ENCODE results near the gene PAPPA.

PAPPA gene

GRCh38 chr9:116189683-116190082 lies 36.1 kb downstream of the PAPPA start:
- no peaks in the 10 kb centered on the region for H3K27me3 ChIP-seq
- no peak for TF ChIP-seq CTCF (IDR thresholded peaks at IDR 0.05)
- H3K4me3 ChIP-seq (ENCODE audit: low read depth in 1 of 2, low read length in 1 of 2): no peak overlapping the region
- no peak overlapping the region for H3K27ac ChIP-seq
- H3K36me3 ChIP-seq: no peaks in the 10 kb centered on the region
- H3K4me1 ChIP-seq (ENCODE audit: control insufficient read depth in 1 of 2, insufficient read depth in 1 of 2, low read depth in 1 of 2, low read length in 1 of 2): no peaks in the 10 kb centered on the region
- no peaks in the 10 kb centered on the region for H3K9me3 ChIP-seq

- no peaks in the 10 kb centered on the region for H3K4me1 ChIP-seq (ENCODE audit: control insufficient read depth in 1 of 2, insufficient read depth in 1 of 2, low read depth in 1 of 2, low read length in 1 of 2)
- no peak overlapping the region for H3K4me3 ChIP-seq (ENCODE audit: low read depth in 1 of 2, low read length in 1 of 2)
- no peak overlapping the region for H3K27ac ChIP-seq
- H3K9me3 ChIP-seq: no peaks in the 10 kb centered on the region
- no peaks in the 10 kb centered on the region for H3K27me3 ChIP-seq
- no peak for TF ChIP-seq CTCF (IDR thresholded peaks at IDR 0.05)
- H3K36me3 ChIP-seq: no peaks in the 10 kb centered on the region
Measured at GRCh38 chr9:116190637-116191396, 37.2 kb downstream of the PAPPA start.

GRCh38 chr9:116191576-116192415 lies 38.2 kb downstream of the PAPPA start:
- Histone ChIP-seq H3K9me3 (no peaks in the 10 kb centered on the region), H3K27ac (no peak overlapping the region), H3K4me3 (ENCODE audit: low read depth in 1 of 2, low read length in 1 of 2) (no peak overlapping the region), H3K4me1 (ENCODE audit: control insufficient read depth in 1 of 2, insufficient read depth in 1 of 2, low read depth in 1 of 2, low read length in 1 of 2) (no peaks in the 10 kb centered on the region), H3K36me3 (no peaks in the 10 kb centered on the region), H3K27me3 (no peaks in the 10 kb centered on the region)
- TF ChIP-seq CTCF (IDR thresholded peaks at IDR 0.05): no peak

GRCh38 chr9:116193636-116194035 lies 40.0 kb downstream of the PAPPA start:
- no peaks in the 10 kb centered on the region for H3K4me1 ChIP-seq (ENCODE audit: control insufficient read depth in 1 of 2, insufficient read depth in 1 of 2, low read depth in 1 of 2, low read length in 1 of 2)
- H3K9me3 ChIP-seq: no peaks in the 10 kb centered on the region
- no peaks in the 10 kb centered on the region for H3K36me3 ChIP-seq
- no peak overlapping the region for H3K4me3 ChIP-seq (ENCODE audit: low read depth in 1 of 2, low read length in 1 of 2)
- H3K27me3 ChIP-seq: no peaks in the 10 kb centered on the region
- no peak overlapping the region for H3K27ac ChIP-seq
- no peak for TF ChIP-seq CTCF (IDR thresholded peaks at IDR 0.05)

GRCh38 chr9:116196806-116197205 lies 43.2 kb downstream of the PAPPA start:
- TF ChIP-seq CTCF (IDR thresholded peaks at IDR 0.05): no peak
- Histone ChIP-seq H3K4me3 (ENCODE audit: low read depth in 1 of 2, low read length in 1 of 2) (no peak overlapping the region), H3K36me3 (no peaks in the 10 kb centered on the region), H3K9me3 (no peaks in the 10 kb centered on the region), H3K27me3 (no peaks in the 10 kb centered on the region), H3K4me1 (ENCODE audit: control insufficient read depth in 1 of 2, insufficient read depth in 1 of 2, low read depth in 1 of 2, low read length in 1 of 2) (no peaks in the 10 kb centered on the region), H3K27ac (no peak overlapping the region)

All from neutrophil (primary cell).